Activated CD8-positive, alpha-beta T cell treated with anti-CD3 and anti-CD28 coated beads, Interleukin-2, amount 10 ng/mL, durations not matched to agents 7 days and 5 days (primary cell): ENCODE measurements around the gene MAFF. TPM values are rescaled to one million over a fixed set of nuclear protein-coding genes. Genes with fewer than 3 reads are reported as not detected.

Source experiments
- ATAC-seq: fragments of 150-1000 bp; cut with Tn5 transposase; one replicate; pipeline ENCODE4 v1.10.0; 2021; ENCODE audit warnings: moderate library complexity
- CTCF ChIA-PET: fragments of 350-600 bp; sonication (Branson Sonifier 250); formaldehyde crosslinking; loops from one replicate; lab custom pipeline; 2021; ENCODE audit warnings: antibody characterized with exemption; lab: Charles Lee
- POLR2A ChIA-PET: fragments of 350-600 bp; sonication (Branson Sonifier 250); formaldehyde crosslinking; loops from one replicate; lab custom pipeline; 2021; ENCODE audit warnings: antibody characterized with exemption; lab: Charles Lee
- DNase-seq: peaks from one replicate; pipeline ENCODE4 v3.0.0-alpha.2; 2020
- H3K27ac Mint-ChIP-seq: one replicate; pipeline ENCODE4 v1.8.0; 2021; ENCODE audit warnings: mild to moderate bottlenecking, mixed read lengths
- H3K27me3 Mint-ChIP-seq: one replicate; pipeline ENCODE4 v1.8.0; 2021; ENCODE audit warnings: low read depth, mixed read lengths
- H3K36me3 Mint-ChIP-seq: one replicate; pipeline ENCODE4 v1.8.0; 2021; ENCODE audit warnings: low read depth, mixed read lengths
- H3K4me1 Mint-ChIP-seq: one replicate; pipeline ENCODE4 v1.8.0; 2021; ENCODE audit warnings: low read depth, mixed read lengths
- H3K4me3 Mint-ChIP-seq: one replicate; pipeline ENCODE4 v1.8.0; 2021; ENCODE audit warnings: mild to moderate bottlenecking, mixed read lengths
- H3K9me3 Mint-ChIP-seq: one replicate; pipeline ENCODE4 v1.8.0; 2022; ENCODE audit warnings: mixed read lengths; ENCODE audit not compliant: insufficient read depth
- total RNA-seq, 2 experiments: library from RNA; stranded (reverse); gene quantifications; one replicate each; pipeline ENCODE4 v1.2.3, GENCODE V29; 2021

Gene MAFF
- total RNA-seq, 2 experiments from 2014 or later = 6.8 to 9.1 TPM

- ChIA-PET POLR2A (interaction anchor here (0.7 kb wide), 1 partner anchor 348 kb away, joined by 3 read pairs; the partner anchor contains the start of gene ANKRD54), CTCF (interaction anchor here (1.5 kb wide), 1 partner anchor 78 kb away, joined by 3 read pairs; no protein-coding TSS in a partner anchor)
- Mint-ChIP-seq H3K4me1 (peaks cover 17% of the 10 kb centered on the region), H3K4me3 (no peak overlapping the region), H3K9me3 (no peaks in the 10 kb centered on the region), H3K27me3 (peaks cover 16% of the 10 kb centered on the region), H3K36me3 (no peaks in the 10 kb centered on the region), H3K27ac (no peak overlapping the region)
- ATAC-seq (no peak), DNase-seq (no peak)
Observed at GRCh38 chr22:38192475-38192863, 9.3 kb upstream of the MAFF start.

GRCh38 chr22:38193580-38193979 is 8.2 kb upstream of the MAFF start:
- no peaks in the 10 kb centered on the region for H3K9me3 Mint-ChIP-seq
- H3K36me3 Mint-ChIP-seq = no peaks in the 10 kb centered on the region
- DNase-seq (no peak), ATAC-seq (no peak)
- H3K27ac Mint-ChIP-seq = no peak overlapping the region
- H3K4me3 Mint-ChIP-seq = no peak overlapping the region
- ChIA-PET CTCF (no interaction called here), POLR2A (no interaction called here)
- peaks cover 16% of the 10 kb centered on the region for H3K27me3 Mint-ChIP-seq
- peaks cover 18% of the 10 kb centered on the region for H3K4me1 Mint-ChIP-seq

GRCh38 chr22:38196791-38197419 is 4.9 kb upstream of the MAFF start:
- no peak overlapping the region for H3K4me3 Mint-ChIP-seq
- no peaks in the 10 kb centered on the region for H3K9me3 Mint-ChIP-seq
- ATAC-seq (no peak), DNase-seq (no peak)
- peaks cover 13% of the 10 kb centered on the region for H3K27me3 Mint-ChIP-seq
- H3K36me3 Mint-ChIP-seq = no peaks in the 10 kb centered on the region
- CTCF ChIA-PET = no interaction called here
- H3K27ac Mint-ChIP-seq = no peak overlapping the region
- POLR2A ChIA-PET = no interaction called here
- peaks cover 46% of the 10 kb centered on the region for H3K4me1 Mint-ChIP-seq

GRCh38 chr22:38199826-38200559 is 1.8 kb upstream of the MAFF start:
- Mint-ChIP-seq H3K9me3 (no peaks in the 10 kb centered on the region), H3K27me3 (no peaks in the 10 kb centered on the region), H3K27ac (peak overlapping the region; percentile 96), H3K4me3 (no peak overlapping the region), H3K4me1 (peaks cover 49% of the 10 kb centered on the region), H3K36me3 (no peaks in the 10 kb centered on the region)
- ATAC-seq (no peak), DNase-seq (no peak)
- ChIA-PET CTCF (interaction anchor here (1.6 to 2.7 kb wide), 5 partner anchors 13 to 148 kb away, joined by 4 to 10 read pairs (median 6); partner anchors contain the start of gene PLA2G6), POLR2A (interaction anchor here (1.7 to 2.8 kb wide), 3 partner anchors 18 to 19 kb away, joined by 5 to 43 read pairs (median 9); partner anchors contain the start of gene PLA2G6)

- Mint-ChIP-seq H3K36me3 (peaks cover 3% of the 10 kb centered on the region), H3K27me3 (no peaks in the 10 kb centered on the region), H3K9me3 (no peaks in the 10 kb centered on the region), H3K27ac (peak overlapping the region; percentile 96), H3K4me3 (peak overlapping the region; percentile 76), H3K4me1 (peaks cover 54% of the 10 kb centered on the region)
- POLR2A ChIA-PET = interaction anchor here (0.6 to 2.8 kb wide), 13 partner anchors 10 to 1785 kb away, joined by 3 to 43 read pairs (median 3); partner anchors contain the start of gene PLA2G6
- DNase-seq = no peak
- CTCF ChIA-PET = interaction anchor here (0.7 to 2.7 kb wide), 7 partner anchors 15 to 86 kb away, joined by 3 to 10 read pairs (median 4); partner anchors contain the start of gene PLA2G6
- no peak for ATAC-seq
Observed at GRCh38 chr22:38201371-38201710, 453 bp upstream of the MAFF start.

GRCh38 chr22:38202437-38203089 is 769 bp downstream of the MAFF start:
- POLR2A ChIA-PET = interaction anchor here (1.0 to 2.8 kb wide), 5 partner anchors 21 to 455 kb away, joined by 3 to 43 read pairs (median 3); partner anchors contain the start of gene PLA2G6
- CTCF ChIA-PET = interaction anchor here (1.0 to 2.7 kb wide), 4 partner anchors 12 to 88 kb away, joined by 3 to 10 read pairs (median 6); partner anchors contain the start of gene PLA2G6
- Mint-ChIP-seq H3K9me3 (no peaks in the 10 kb centered on the region), H3K27me3 (no peaks in the 10 kb centered on the region), H3K4me3 (peak overlapping the region; percentile 83), H3K36me3 (peaks cover 3% of the 10 kb centered on the region), H3K4me1 (peaks cover 54% of the 10 kb centered on the region), H3K27ac (peak overlapping the region; percentile 77)
- ATAC-seq (peak; percentile 37), DNase-seq (peak; percentile 72)

GRCh38 chr22:38203090-38203810 is 1.5 kb downstream of the MAFF start:
- POLR2A ChIA-PET = interaction anchor here (0.6 to 2.2 kb wide), 4 partner anchors 22 to 60 kb away, joined by 3 to 9 read pairs (median 4); partner anchors contain the start of gene PLA2G6
- peak overlapping the region; percentile 77 for H3K27ac Mint-ChIP-seq
- peaks cover 54% of the 10 kb centered on the region for H3K4me1 Mint-ChIP-seq
- DNase-seq = peak; percentile 67
- CTCF ChIA-PET = interaction anchor here (1.0 to 1.6 kb wide), 4 partner anchors 11 to 151 kb away, joined by 3 to 6 read pairs (median 4); partner anchors contain the start of gene PLA2G6
- peak; percentile 38 for ATAC-seq
- H3K36me3 Mint-ChIP-seq = peaks cover 3% of the 10 kb centered on the region
- H3K27me3 Mint-ChIP-seq = no peaks in the 10 kb centered on the region
- H3K4me3 Mint-ChIP-seq = peak overlapping the region; percentile 83
- H3K9me3 Mint-ChIP-seq = no peaks in the 10 kb centered on the region

GRCh38 chr22:38203855-38204514 is 2.2 kb downstream of the MAFF start:
- Mint-ChIP-seq H3K27me3 (no peaks in the 10 kb centered on the region), H3K4me1 (peaks cover 54% of the 10 kb centered on the region), H3K27ac (peak overlapping the region; percentile 68), H3K36me3 (peaks cover 3% of the 10 kb centered on the region), H3K9me3 (no peaks in the 10 kb centered on the region), H3K4me3 (peak overlapping the region; percentile 83)
- POLR2A ChIA-PET = interaction anchor here (0.6 to 2.2 kb wide), 5 partner anchors 22 to 61 kb away, joined by 3 to 9 read pairs (median 4); partner anchors contain the start of gene PLA2G6
- no peak for DNase-seq
- CTCF ChIA-PET = interaction anchor here (1.3 to 1.4 kb wide), 2 partner anchors 22 to 152 kb away, joined by 4 to 6 read pairs; partner anchors contain the start of gene PLA2G6
- ATAC-seq = no peak

- Mint-ChIP-seq H3K27ac (peak overlapping the region; percentile 78), H3K9me3 (no peaks in the 10 kb centered on the region), H3K4me1 (peaks cover 48% of the 10 kb centered on the region), H3K27me3 (no peaks in the 10 kb centered on the region), H3K4me3 (peak overlapping the region; percentile 11), H3K36me3 (peaks cover 3% of the 10 kb centered on the region)
- ChIA-PET CTCF (interaction anchor here (1.3 kb wide), 1 partner anchor 23 kb away, joined by 4 read pairs; the partner anchor contains the start of gene PLA2G6), POLR2A (interaction anchor here (1.0 to 2.2 kb wide), 3 partner anchors 23 to 112 kb away, joined by 3 to 9 read pairs (median 4); partner anchors contain the start of gene PLA2G6)
- ATAC-seq (no peak), DNase-seq (peak; percentile 64)
Observed at GRCh38 chr22:38204784-38205183, 3.0 kb downstream of the MAFF start.
